Measurements from ENCODE around the gene VDR. TPM values are rescaled to one million over a fixed set of nuclear protein-coding genes. Genes with fewer than 3 reads are reported as not detected.

The VDR gene
- total RNA-seq, 1 donor = 32.2 TPM

DNA sequence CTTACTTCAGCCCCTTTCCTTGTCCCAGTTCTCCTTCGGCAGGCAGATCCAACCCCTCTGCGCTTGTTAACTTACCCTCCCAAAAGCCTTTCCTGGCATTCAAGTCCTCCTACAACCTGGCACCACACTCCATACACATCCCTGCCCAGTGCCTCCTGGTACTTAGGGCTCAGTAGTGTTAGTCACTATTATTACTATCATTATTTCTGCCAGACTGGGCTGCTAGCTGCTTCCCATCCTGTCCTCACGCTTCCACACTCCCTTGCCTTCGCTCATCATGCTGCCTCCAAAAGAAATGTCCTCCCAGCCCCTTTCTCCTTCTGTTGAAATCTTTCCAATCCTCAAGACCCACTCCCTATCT lies 83.5 kb downstream of the VDR start:
- Histone ChIP-seq H3K36me3 (ENCODE audit: insufficient read depth, low read length) (no peaks in the 10 kb centered on the region), H3K9me3 (ENCODE audit: low read depth, low read length) (no peaks in the 10 kb centered on the region), H4K20me1 (ENCODE audit: insufficient read depth, low read length) (peaks cover 23% of the 10 kb centered on the region), H3K4me3 (ENCODE audit: insufficient read depth, low read length) (no peak overlapping the region), H2AFZ (ENCODE audit: low read length) (peak overlapping the region; percentile 73), H3K79me2 (ENCODE audit: insufficient read depth, low read length) (peaks cover 35% of the 10 kb centered on the region), H3K4me1 (ENCODE audit: insufficient read depth, low read length) (peaks cover 45% of the 10 kb centered on the region), H3K27me3 (ENCODE audit: insufficient read depth, low read length) (no peaks in the 10 kb centered on the region), H3K27ac (ENCODE audit: low read depth, low read length) (peak overlapping the region; percentile 95), H3K4me2 (ENCODE audit: insufficient read depth, low read length) (peak overlapping the region; percentile 96)
- TF ChIP-seq, protein P1, sequence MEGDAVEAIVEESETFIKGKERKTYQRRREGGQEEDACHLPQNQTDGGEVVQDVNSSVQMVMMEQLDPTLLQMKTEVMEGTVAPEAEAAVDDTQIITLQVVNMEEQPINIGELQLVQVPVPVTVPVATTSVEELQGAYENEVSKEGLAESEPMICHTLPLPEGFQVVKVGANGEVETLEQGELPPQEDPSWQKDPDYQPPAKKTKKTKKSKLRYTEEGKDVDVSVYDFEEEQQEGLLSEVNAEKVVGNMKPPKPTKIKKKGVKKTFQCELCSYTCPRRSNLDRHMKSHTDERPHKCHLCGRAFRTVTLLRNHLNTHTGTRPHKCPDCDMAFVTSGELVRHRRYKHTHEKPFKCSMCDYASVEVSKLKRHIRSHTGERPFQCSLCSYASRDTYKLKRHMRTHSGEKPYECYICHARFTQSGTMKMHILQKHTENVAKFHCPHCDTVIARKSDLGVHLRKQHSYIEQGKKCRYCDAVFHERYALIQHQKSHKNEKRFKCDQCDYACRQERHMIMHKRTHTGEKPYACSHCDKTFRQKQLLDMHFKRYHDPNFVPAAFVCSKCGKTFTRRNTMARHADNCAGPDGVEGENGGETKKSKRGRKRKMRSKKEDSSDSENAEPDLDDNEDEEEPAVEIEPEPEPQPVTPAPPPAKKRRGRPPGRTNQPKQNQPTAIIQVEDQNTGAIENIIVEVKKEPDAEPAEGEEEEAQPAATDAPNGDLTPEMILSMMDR (IDR thresholded peaks at IDR 0.05; ENCODE audit: extremely low read depth, low read depth, low read length) = no peak
- peak; percentile 91 for DNase-seq (ENCODE audit: insufficient read length, low spot score, missing footprints)

GRCh38 chr12:47820631-47821345 lies 84.0 kb downstream of the VDR start:
- no peaks in the 10 kb centered on the region for H3K27me3 ChIP-seq (ENCODE audit: insufficient read depth, low read length)
- peaks cover 41% of the 10 kb centered on the region for H3K79me2 ChIP-seq (ENCODE audit: insufficient read depth, low read length)
- TF ChIP-seq, protein P1 (IDR thresholded peaks at IDR 0.05; ENCODE audit: extremely low read depth, low read depth, low read length) = no peak
- peak overlapping the region; percentile 73 for H2AFZ ChIP-seq (ENCODE audit: low read length)
- H3K27ac ChIP-seq (ENCODE audit: low read depth, low read length) = peak overlapping the region; percentile 95
- no peaks in the 10 kb centered on the region for H3K9me3 ChIP-seq (ENCODE audit: low read depth, low read length)
- H3K36me3 ChIP-seq (ENCODE audit: insufficient read depth, low read length) = no peaks in the 10 kb centered on the region
- H3K4me1 ChIP-seq (ENCODE audit: insufficient read depth, low read length) = peaks cover 44% of the 10 kb centered on the region
- peak; percentile 100 for DNase-seq (ENCODE audit: insufficient read length, low spot score, missing footprints)
- H3K4me3 ChIP-seq (ENCODE audit: insufficient read depth, low read length) = peak overlapping the region; percentile 84
- H3K4me2 ChIP-seq (ENCODE audit: insufficient read depth, low read length) = peak overlapping the region; percentile 96
- H4K20me1 ChIP-seq (ENCODE audit: insufficient read depth, low read length) = peaks cover 28% of the 10 kb centered on the region

DNA sequence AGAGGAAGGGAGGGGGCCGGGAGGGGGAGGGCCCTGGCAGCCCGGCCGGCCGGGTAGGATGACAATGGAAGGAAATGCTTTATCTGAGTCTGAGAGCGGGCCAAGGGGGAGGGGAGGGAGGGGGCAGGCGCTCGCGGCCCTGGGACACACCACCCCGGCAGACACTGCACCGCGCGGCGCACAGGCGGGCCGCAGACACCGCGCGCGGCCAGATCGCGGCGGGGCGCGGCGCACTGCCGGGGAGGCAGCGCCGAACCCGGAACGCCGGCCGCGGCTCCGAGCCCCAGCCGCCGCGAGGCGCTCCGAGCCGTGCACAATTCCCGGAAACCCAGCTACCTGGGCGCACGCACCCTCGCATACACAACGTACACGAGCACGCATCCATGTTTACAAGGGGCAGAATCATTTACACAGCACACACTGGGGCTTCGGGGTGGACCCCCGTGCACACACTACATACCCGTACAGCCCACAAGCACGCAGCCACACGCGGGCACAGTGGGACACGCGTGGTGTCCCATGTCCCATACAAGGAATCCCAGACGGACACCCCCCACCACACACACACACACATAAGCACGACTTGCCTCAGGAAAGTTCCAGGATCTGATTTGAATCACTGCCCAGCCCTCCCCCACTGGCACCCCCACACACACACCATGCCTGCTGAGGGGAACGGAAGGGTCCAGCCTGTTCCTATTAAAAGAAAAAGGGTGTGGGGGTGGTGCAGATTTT lies 84.7 kb downstream of the VDR start, which contains the start of gene HDAC7:
HDAC7 (minus strand) TSS at position 8 of the 735 bp plus-strand sequence. CDS start 118 bp downstream, outside the sequence.
- Histone ChIP-seq H3K79me2 (ENCODE audit: insufficient read depth, low read length) (peaks cover 48% of the 10 kb centered on the region), H3K27me3 (ENCODE audit: insufficient read depth, low read length) (no peaks in the 10 kb centered on the region), H2AFZ (ENCODE audit: low read length) (peak within 1 kb of the TSS; percentile 73), H3K4me1 (ENCODE audit: insufficient read depth, low read length) (peaks cover 48% of the 10 kb centered on the region), H3K27ac (ENCODE audit: low read depth, low read length) (peak within 1 kb of the TSS; percentile 95), H3K36me3 (ENCODE audit: insufficient read depth, low read length) (no peaks in the 10 kb centered on the region), H3K4me3 (ENCODE audit: insufficient read depth, low read length) (peak within 1 kb of the TSS; percentile 84), H4K20me1 (ENCODE audit: insufficient read depth, low read length) (peaks cover 32% of the 10 kb centered on the region), H3K9me3 (ENCODE audit: low read depth, low read length) (no peaks in the 10 kb centered on the region), H3K4me2 (ENCODE audit: insufficient read depth, low read length) (peak within 1 kb of the TSS; percentile 96)
- TF ChIP-seq, protein P1 (IDR thresholded peaks at IDR 0.05; ENCODE audit: extremely low read depth, low read depth, low read length) = no peak
- peak; percentile 98 for DNase-seq (ENCODE audit: insufficient read length, low spot score, missing footprints)

Data from osteoblast (primary cell).